MCF 10A (cell line): ENCODE measurements around the gene LPO. TPM values are rescaled to one million over a fixed set of nuclear protein-coding genes. Genes with fewer than 3 reads are reported as not detected.

Experiments
- BruUV-seq: library from RNA; stranded (reverse); fragments of 400-500 nt; replicated peaks from 2 replicates; lab custom pipeline; 2021; lab: Mats Ljungman, UMichigan
- CTCF ChIA-PET: fragments of 300-600 bp; sonication (Branson Sonifier 250); formaldehyde crosslinking; extraction: SDS; loops from one replicate; lab custom pipeline; 2021; ENCODE audit warnings: antibody characterized with exemption, inconsistent platforms; lab: Yijun Ruan, JAX
- POLR2A ChIA-PET: fragments of 300-600, 350-650 bp; sonication (Branson Sonifier 250); formaldehyde crosslinking; extraction: SDS; loops from one replicate; lab custom pipeline; 2020; ENCODE audit warnings: antibody characterized with exemption, inconsistent platforms; lab: Yijun Ruan, JAX
- DNase-seq: peaks from one replicate; pipeline ENCODE4 v3.0.0-alpha.2; 2018; ENCODE audit not compliant: unreplicated experiment
- H3K27ac Mint-ChIP-seq: one replicate; pipeline ENCODE4 v1.8.0; 2022; ENCODE audit warnings: mild to moderate bottlenecking, low read depth, mixed read lengths; ENCODE audit not compliant: unreplicated experiment
- H3K27me3 Mint-ChIP-seq: one replicate; pipeline ENCODE4 v1.8.0; 2022; ENCODE audit warnings: mixed read lengths; ENCODE audit not compliant: insufficient read depth, unreplicated experiment
- H3K36me3 Mint-ChIP-seq: one replicate; pipeline ENCODE4 v1.8.0; 2022; ENCODE audit warnings: mild to moderate bottlenecking, moderate library complexity, mixed read lengths; ENCODE audit not compliant: insufficient read depth, unreplicated experiment
- H3K4me1 Mint-ChIP-seq: one replicate; pipeline ENCODE4 v1.8.0; 2022; ENCODE audit warnings: mixed read lengths; ENCODE audit not compliant: insufficient read depth, unreplicated experiment
- H3K4me3 Mint-ChIP-seq: one replicate; pipeline ENCODE4 v1.8.0; 2022; ENCODE audit warnings: mild to moderate bottlenecking, moderate library complexity, mixed read lengths; ENCODE audit not compliant: unreplicated experiment
- H3K9me3 Mint-ChIP-seq: one replicate; pipeline ENCODE4 v1.8.0; 2022; ENCODE audit warnings: mixed read lengths; ENCODE audit not compliant: unreplicated experiment
- intact Hi-C: fragments of 100-400 bp; cut with micrococcal nuclease; formaldehyde crosslinking; loops from 2 replicates; pipeline ENCODE4 v1.14.1; 2022
- total RNA-seq: library from RNA; stranded (reverse); gene quantifications from 2 replicates; pipeline ENCODE4 v1.2.3, GENCODE V29; 2022
- TF ChIP-seq, protein P1 (sequence below): fragments of 200-600 bp; IDR thresholded peaks from one replicate; pipeline ENCODE4 v1.8.0; 2022; ENCODE audit warnings: antibody characterized with exemption, mild to moderate bottlenecking; ENCODE audit not compliant: unreplicated experiment

Gene LPO
- total RNA-seq, 1 experiment from 2014 or later, result not detected

GRCh38 chr17:58314706-58315015, 76.3 kb downstream of the LPO start:
- Mint-ChIP-seq H3K27me3 (no peaks in the 10 kb centered on the region), H3K4me1 (peaks cover 6% of the 10 kb centered on the region)

DNA sequence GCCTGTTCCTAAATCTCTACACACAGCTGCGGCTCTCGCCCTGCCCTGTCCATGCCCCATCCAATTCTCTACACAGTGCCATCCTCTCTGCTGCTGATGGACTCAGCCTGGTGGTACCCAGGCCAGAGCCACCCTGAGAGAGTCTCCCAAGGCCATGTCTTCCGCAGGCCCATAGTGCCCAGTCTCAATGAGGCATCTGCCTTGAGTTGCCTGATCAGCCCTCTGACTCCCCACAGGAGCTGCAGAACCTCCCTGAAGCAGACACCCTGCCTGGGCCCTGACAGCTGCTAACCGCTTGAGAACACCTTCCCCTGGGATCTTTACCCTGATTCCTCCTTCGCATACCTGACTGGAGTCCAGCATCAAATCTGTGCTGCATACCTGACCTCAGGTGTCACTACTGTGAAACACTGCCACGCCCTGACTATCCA, 76.9 kb downstream of the LPO start:
- intact Hi-C loops, result no loop called here
- Mint-ChIP-seq H3K4me1 (peaks cover 6% of the 10 kb centered on the region), H3K36me3 (no peaks in the 10 kb centered on the region), H3K4me3 (no peak overlapping the region), H3K27me3 (no peaks in the 10 kb centered on the region), H3K27ac (no peak overlapping the region), H3K9me3 (no peaks in the 10 kb centered on the region)
- POLR2A ChIA-PET, result interaction anchor here (0.6 to 2.8 kb wide), 4 partner anchors 23 to 365 kb away, joined by 3 to 28 read pairs (median 4); partner anchors contain the start of gene RNF43
- CTCF ChIA-PET, result interaction anchor here (0.6 to 6.8 kb wide), 9 partner anchors 22 to 1004 kb away, joined by 3 to 127 read pairs (median 3); partner anchors contain the start of genes RNF43 and SUPT4H1
- TF ChIP-seq, protein P1, sequence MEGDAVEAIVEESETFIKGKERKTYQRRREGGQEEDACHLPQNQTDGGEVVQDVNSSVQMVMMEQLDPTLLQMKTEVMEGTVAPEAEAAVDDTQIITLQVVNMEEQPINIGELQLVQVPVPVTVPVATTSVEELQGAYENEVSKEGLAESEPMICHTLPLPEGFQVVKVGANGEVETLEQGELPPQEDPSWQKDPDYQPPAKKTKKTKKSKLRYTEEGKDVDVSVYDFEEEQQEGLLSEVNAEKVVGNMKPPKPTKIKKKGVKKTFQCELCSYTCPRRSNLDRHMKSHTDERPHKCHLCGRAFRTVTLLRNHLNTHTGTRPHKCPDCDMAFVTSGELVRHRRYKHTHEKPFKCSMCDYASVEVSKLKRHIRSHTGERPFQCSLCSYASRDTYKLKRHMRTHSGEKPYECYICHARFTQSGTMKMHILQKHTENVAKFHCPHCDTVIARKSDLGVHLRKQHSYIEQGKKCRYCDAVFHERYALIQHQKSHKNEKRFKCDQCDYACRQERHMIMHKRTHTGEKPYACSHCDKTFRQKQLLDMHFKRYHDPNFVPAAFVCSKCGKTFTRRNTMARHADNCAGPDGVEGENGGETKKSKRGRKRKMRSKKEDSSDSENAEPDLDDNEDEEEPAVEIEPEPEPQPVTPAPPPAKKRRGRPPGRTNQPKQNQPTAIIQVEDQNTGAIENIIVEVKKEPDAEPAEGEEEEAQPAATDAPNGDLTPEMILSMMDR, result no peak
- no peak for DNase-seq
- BruUV-seq, result no TSS peak

More at GRCh38 chr17:58314706-58315015, 76.3 kb downstream of the LPO start:
- intact Hi-C loops, result no loop called here
- TF ChIP-seq, protein P1, result no peak
- no peak for DNase-seq
- BruUV-seq, result no TSS peak
- Mint-ChIP-seq H3K9me3 (no peaks in the 10 kb centered on the region), H3K4me3 (no peak overlapping the region), H3K36me3 (no peaks in the 10 kb centered on the region), H3K27ac (no peak overlapping the region)
- ChIA-PET POLR2A (interaction anchor here (0.6 kb wide), 1 partner anchor 366 kb away, joined by 3 read pairs; no protein-coding TSS in a partner anchor), CTCF (interaction anchor here (0.6 to 6.8 kb wide), 4 partner anchors 103 to 1003 kb away, joined by 3 to 127 read pairs (median 18); partner anchors contain the start of gene RNF43)

DNA sequence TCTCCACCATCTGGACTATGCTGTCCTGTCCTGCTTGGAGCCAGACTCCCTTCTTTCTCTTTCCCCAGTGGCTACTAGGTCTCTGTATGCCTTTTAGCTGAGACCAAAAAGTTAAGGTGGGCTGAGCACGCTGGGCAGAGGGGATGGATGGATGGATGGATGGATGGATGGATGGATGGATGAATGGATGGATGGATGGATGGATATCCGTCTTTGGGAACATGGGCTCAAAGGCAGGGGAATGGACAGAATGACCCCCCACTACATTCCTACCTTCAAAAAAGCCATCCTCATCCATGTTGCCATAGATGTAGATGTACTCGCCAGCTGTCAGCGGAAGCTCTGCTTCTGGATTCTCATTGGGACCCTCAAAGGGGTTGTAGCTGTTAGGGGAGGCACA, 77.4 kb downstream of the LPO start:
- no peak overlapping the region for H3K4me3 Mint-ChIP-seq
- H3K9me3 Mint-ChIP-seq, result no peaks in the 10 kb centered on the region
- DNase-seq, result no peak
- no peaks in the 10 kb centered on the region for H3K27me3 Mint-ChIP-seq
- TF ChIP-seq, protein P1, result no peak
- ChIA-PET CTCF (interaction anchor here (0.5 to 6.8 kb wide), 13 partner anchors 8 to 703 kb away, joined by 3 to 127 read pairs (median 4); partner anchors contain the start of genes RNF43 and SUPT4H1), POLR2A (interaction anchor here (1.0 to 2.8 kb wide), 3 partner anchors 23 to 199 kb away, joined by 3 to 28 read pairs (median 4); partner anchors contain the start of gene RNF43)
- peaks cover 6% of the 10 kb centered on the region for H3K4me1 Mint-ChIP-seq
- BruUV-seq, result no TSS peak
- H3K36me3 Mint-ChIP-seq, result no peaks in the 10 kb centered on the region
- intact Hi-C loops, result no loop called here
- no peak overlapping the region for H3K27ac Mint-ChIP-seq

GRCh38 chr17:58316260-58316960, 78.0 kb downstream of the LPO start:
- Mint-ChIP-seq H3K27me3 (no peaks in the 10 kb centered on the region), H3K36me3 (no peaks in the 10 kb centered on the region), H3K9me3 (no peaks in the 10 kb centered on the region), H3K4me3 (no peak overlapping the region), H3K27ac (no peak overlapping the region), H3K4me1 (peaks cover 7% of the 10 kb centered on the region)
- BruUV-seq, result no TSS peak
- intact Hi-C loops, result no loop called here
- DNase-seq, result no peak
- TF ChIP-seq, protein P1, result no peak
- CTCF ChIA-PET, result interaction anchor here (0.5 to 6.8 kb wide), 30 partner anchors 9 to 395 kb away, joined by 3 to 127 read pairs (median 6); partner anchors contain the start of genes RNF43 and SUPT4H1
- POLR2A ChIA-PET, result interaction anchor here (1.0 to 2.8 kb wide), 4 partner anchors 24 to 199 kb away, joined by 3 to 28 read pairs (median 6); partner anchors contain the start of genes RNF43 and SUPT4H1
